Heart right ventricle (tissue), 16 donors: ENCODE data around the gene RBP2. TPM values are rescaled to one million over a fixed set of nuclear protein-coding genes. Genes with fewer than 3 reads are reported as not detected.
"Not testable (repeated sequence)": the region's sequence is repeated elsewhere in the genome, so short reads cannot be mapped to it uniquely, and the experiment has no call there.

Experiments
- ATAC-seq, 8 donors: fragments of 200-7000 bp; cut with Tn5 transposase; one replicate each; pipeline ENCODE4 v1.9.1; 2020; ENCODE audit warnings: mild to moderate bottlenecking in 8 of 8, moderate library complexity in 8 of 8, moderate number of reproducible peaks in 1 of 8
- DNase-seq, 2 donors: peaks; one replicate each; pipeline ENCODE4 v3.0.0-alpha.2; 2020
- H3K27ac ChIP-seq, 10 donors: fragments of 200-600 bp; sonication (generic) in 2 of 10; one replicate each; pipeline versions ENCODE4 v1.5.0 to v1.8.0; 2020 to 2022; ENCODE audit warnings: mild to moderate bottlenecking in 3 of 10
- H3K27me3 ChIP-seq, 7 donors: fragments of 200-600 bp; one replicate each; pipeline ENCODE4 v1.8.0; 2021 to 2022; ENCODE audit warnings: mild to moderate bottlenecking in 2 of 7
- H3K36me3 ChIP-seq, 9 donors: fragments of 200-600 bp; sonication (generic) in 1 of 9; one replicate each; pipeline versions ENCODE4 v1.5.0 to v1.8.0; 2020 to 2022; ENCODE audit warnings: mild to moderate bottlenecking in 2 of 9
- H3K4me1 ChIP-seq, 9 donors: fragments of 200-600 bp; sonication (generic) in 1 of 9; one replicate each; pipeline versions ENCODE4 v1.5.0 to v1.8.0; 2020 to 2022; ENCODE audit warnings: mild to moderate bottlenecking in 4 of 9
- H3K4me3 ChIP-seq, 10 donors: fragments of 200-600 bp; sonication (generic) in 2 of 10; one replicate each; pipeline versions ENCODE4 v1.5.0 to v1.8.0; 2020 to 2022; ENCODE audit warnings: mild to moderate bottlenecking in 7 of 10, moderate library complexity in 2 of 10
- H3K9me3 ChIP-seq, 11 donors: fragments of 200-600 bp in 10 of 11; sonication (generic) in 2 of 11; one replicate each; pipeline versions ENCODE4 v1.5.0 to v1.8.0; 2013 to 2022; ENCODE audit warnings: mild to moderate bottlenecking in 2 of 11, control low read depth in 1 of 11, moderate library complexity in 1 of 11
- WGBS, 2 donors: extraction: QIAGEN DNeasy Blood & Tissue Kit; methylation state at CpG; one replicate each; pipeline ENCODE4 v1.1.7; 2013; ENCODE audit warnings: inconsistent platforms in 1 of 2; 5-methylcytosine and 5-hydroxymethylcytosine counted together
- intact Hi-C, 10 donors: fragments of 100-400 bp; cut with DNase I; formaldehyde crosslinking; loops; one replicate each; pipeline versions ENCODE4 v1.11.1 to v1.14.2; 2022
- polyA plus RNA-seq, 2 donors: library from polyadenylated mRNA; stranded (reverse); fragments of 200-250 nt; gene quantifications; one replicate each; pipeline ENCODE4 v1.2.3, GENCODE V29; 2013
- total RNA-seq, 10 donors: library from RNA; stranded (reverse); fragmentation: NEBNext Ultra II Directional in 3 of 10; extraction: Animal tissue kit (Norgen Biotek cat#: 25700) in 3 of 10; gene quantifications; one replicate each; pipeline versions ENCODE4 v1.2.1 to v1.2.4, GENCODE V29; 2021 to 2023
- TF ChIP-seq, protein P1 (sequence below), 9 donors: fragments of 200-600 bp; sonication (generic) in 2 of 9; IDR thresholded peaks; one replicate each; pipeline versions ENCODE4 v1.5.0 to v1.8.0; 2021 to 2022; ENCODE audit warnings: antibody characterized with exemption in 9 of 9, mild to moderate bottlenecking in 5 of 9, moderate library complexity in 1 of 9
- donor health status: Arrhythmogenic right ventricular cardiomyopathy.
- donor health status: ischemic (EF 13 %, LVEDD 7.1; RV severe dilation, severe dysfunction).
- donor health status: healthy with polysubstance abuse.
- donor health status: DM: no; HTN: yes; CAD: no.
- donor health status: DM: no; HTN: no; CAD: no.
- donor health status: ischemic (EF 25% LVEDD 6.9; RV normal size, moderate dysfunction).
- donor health status: ischemic (EF 25% LVEDD 5.7; RV mildly dilated, moderate dysfunction).
- donor health status: healthy.
- donor health status: DM: yes; HTN: yes; CAD: no.
- donor health status: Ischemic cardiomyopathy.
- donor health status: ischemic (EF 35%, LVEDD 5.7; RV mildly dilated, moderate dysfunction).
- donor health status: nonischemic (EF 11% LVEDD 7.7; RV severe dilation, severe dysfunction).
- donor health status: DM: yes; HTN: yes; CAD: no.
- donor health status: PGD.
- donor health status: ischemic (EF 29% LVEDD 5.4; RV normal size, mild dysfunction).
- donor health status: nonischemic (EF 23%, LVEDD 6.1; RV moderate dilation, normal function).

RBP2 gene
- total and polyA plus RNA-seq, 12 donors = not detected

DNA sequence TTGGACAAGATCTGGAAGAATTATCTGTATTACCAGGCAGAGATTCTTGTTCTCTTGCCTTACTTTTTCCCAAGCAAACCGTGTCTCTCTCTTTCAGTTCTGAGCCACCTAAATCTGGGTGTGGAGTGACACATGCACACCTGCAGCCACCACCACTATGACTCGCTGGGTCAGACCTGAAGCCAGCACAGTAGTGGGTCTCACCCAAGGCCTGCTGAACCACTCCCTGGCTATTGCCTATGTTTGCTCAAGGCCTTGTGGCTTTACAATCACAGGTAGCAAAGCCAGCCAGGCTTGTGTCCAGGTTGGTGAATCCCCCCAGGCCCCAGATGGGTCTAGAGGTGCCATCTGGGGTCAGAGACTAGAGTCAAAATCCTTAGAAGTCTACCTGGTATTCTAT is 58.2 kb downstream of the RBP2 start:
- Histone ChIP-seq H3K36me3 (peaks cover 0 to 6% (median 0%) of the 10 kb centered on the region in 9 donors), H3K27me3 (no peaks in the 10 kb centered on the region), H3K27ac (no peak overlapping the region), H3K9me3 (peaks cover 0 to 43% (median 20%) of the 10 kb centered on the region in 11 donors), H3K4me3 (no peak overlapping the region), H3K4me1 (peaks cover 0 to 15% (median 0%) of the 10 kb centered on the region in 9 donors)
- ATAC-seq (no peak), DNase-seq (no peak)
- TF ChIP-seq, protein P1, sequence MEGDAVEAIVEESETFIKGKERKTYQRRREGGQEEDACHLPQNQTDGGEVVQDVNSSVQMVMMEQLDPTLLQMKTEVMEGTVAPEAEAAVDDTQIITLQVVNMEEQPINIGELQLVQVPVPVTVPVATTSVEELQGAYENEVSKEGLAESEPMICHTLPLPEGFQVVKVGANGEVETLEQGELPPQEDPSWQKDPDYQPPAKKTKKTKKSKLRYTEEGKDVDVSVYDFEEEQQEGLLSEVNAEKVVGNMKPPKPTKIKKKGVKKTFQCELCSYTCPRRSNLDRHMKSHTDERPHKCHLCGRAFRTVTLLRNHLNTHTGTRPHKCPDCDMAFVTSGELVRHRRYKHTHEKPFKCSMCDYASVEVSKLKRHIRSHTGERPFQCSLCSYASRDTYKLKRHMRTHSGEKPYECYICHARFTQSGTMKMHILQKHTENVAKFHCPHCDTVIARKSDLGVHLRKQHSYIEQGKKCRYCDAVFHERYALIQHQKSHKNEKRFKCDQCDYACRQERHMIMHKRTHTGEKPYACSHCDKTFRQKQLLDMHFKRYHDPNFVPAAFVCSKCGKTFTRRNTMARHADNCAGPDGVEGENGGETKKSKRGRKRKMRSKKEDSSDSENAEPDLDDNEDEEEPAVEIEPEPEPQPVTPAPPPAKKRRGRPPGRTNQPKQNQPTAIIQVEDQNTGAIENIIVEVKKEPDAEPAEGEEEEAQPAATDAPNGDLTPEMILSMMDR (IDR thresholded peaks at IDR 0.05) = no peak
- intact Hi-C loops = no loop called here
- WGBS, 2 donors = 96% methylated on average over 2 of the region's 2 CpGs

DNA sequence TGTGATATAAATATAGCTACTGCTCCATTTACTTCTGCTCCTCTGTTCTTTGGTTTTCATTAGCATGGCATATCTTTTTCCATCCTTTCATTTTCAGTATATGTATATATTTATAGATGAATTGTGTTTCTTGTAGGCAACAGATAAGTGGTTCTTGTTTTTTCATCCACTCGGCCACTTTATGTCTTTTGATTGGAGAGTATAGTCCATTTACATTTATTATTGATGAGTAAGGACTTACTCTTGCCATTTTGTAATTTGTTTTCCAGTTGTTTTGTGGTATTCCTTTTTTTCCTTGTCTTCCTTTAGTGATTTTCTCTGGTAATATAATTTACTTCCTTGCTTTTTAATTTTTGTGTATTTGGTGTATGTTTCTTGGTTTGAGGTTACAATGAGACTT is 60.0 kb downstream of the RBP2 start:
- Histone ChIP-seq H3K27ac (no peak overlapping the region), H3K4me3 (no peak overlapping the region), H3K27me3 (no peaks in the 10 kb centered on the region), H3K36me3 (no peaks in the 10 kb centered on the region), H3K4me1 (peaks cover 0 to 6% (median 0%) of the 10 kb centered on the region in 9 donors), H3K9me3 (peaks cover 0 to 61% (median 29%) of the 10 kb centered on the region in 11 donors)
- ATAC-seq (no peak), DNase-seq (no peak)
- TF ChIP-seq, protein P1 (IDR thresholded peaks at IDR 0.05) = no peak
- 94 to 98% methylated on average over 1 of the region's 1 CpG for WGBS, 2 donors
- intact Hi-C loops = no loop called here

DNA sequence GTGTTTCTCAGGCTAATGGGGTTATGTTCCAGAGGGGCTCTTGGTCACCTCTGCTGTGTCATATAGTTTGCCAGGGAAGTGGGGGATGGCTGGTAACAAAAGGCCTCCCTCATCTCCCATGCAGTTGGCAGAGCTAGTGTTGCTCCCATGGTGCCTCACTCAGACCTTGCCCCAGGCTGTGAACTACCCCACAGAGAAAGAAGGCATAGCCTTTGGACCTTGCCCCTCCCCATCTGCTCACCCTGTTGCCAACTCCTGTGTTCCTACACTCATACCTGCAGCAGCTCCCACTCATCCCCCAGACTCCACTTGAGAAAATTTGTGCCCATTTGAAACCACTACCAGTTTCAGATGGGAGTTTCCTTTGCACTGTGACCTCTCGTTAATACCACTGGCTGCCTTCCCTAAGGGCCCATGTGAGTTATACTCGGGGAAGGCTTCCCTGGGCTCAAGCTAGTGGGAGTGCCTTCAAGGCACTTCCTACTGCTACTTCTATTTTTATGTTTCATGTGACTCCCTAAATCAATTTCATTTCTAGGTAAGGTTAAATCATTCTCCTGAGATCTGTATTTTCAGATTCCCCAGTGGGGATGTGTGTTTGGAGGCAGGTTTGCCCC is 61.6 kb downstream of the RBP2 start:
- intact Hi-C loops = no loop called here
- 56 to 65% methylated on average over 2 of the region's 2 CpGs for WGBS, 2 donors
- no peak overlapping the region for H3K4me3 ChIP-seq

DNA sequence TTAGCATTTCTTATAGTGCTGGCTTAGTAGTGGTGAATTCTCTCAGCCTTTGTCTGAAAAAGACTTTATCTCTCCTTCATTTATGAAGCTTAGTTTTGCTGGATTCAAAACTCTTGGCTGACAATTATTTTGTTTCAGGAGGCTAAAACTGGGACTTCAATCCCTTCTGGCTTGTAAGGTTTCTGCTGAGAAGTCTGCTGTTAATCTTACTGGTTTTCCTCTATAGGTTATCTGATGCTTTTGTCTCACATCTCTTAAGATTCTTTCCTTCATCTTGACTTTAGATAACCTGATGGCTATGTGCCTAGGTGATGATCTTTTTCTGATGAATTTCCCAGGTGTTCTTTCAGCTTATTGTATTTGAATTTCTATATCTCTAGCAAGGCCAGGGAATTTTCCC is 63.4 kb downstream of the RBP2 start:
- H3K4me3 ChIP-seq, H3K27me3 ChIP-seq, H3K4me1 ChIP-seq, DNase-seq, H3K36me3 ChIP-seq, H3K27ac ChIP-seq, intact Hi-C loops, ATAC-seq: not testable (repeated sequence)
- H3K9me3 ChIP-seq = peaks cover 0 to 94% (median 36%) of the 10 kb centered on the region in 11 donors

More for the DNA sequence above, 61.6 kb downstream of the RBP2 start:
- H3K27ac ChIP-seq = no peak overlapping the region
- TF ChIP-seq, protein P1 (IDR thresholded peaks at IDR 0.05) = no peak
- no peaks in the 10 kb centered on the region for H3K36me3 ChIP-seq
- no peak for DNase-seq
- peaks cover 0 to 76% (median 30%) of the 10 kb centered on the region in 11 donors for H3K9me3 ChIP-seq
- H3K27me3 ChIP-seq = no peaks in the 10 kb centered on the region
- peak in 1 of 8 donors; percentile 18 for ATAC-seq
- H3K4me1 ChIP-seq = no peaks in the 10 kb centered on the region

Other genes with a start within 250 kb of the RBP2 start
- gene MRPS22, start 132.5 kb downstream of the RBP2 start, total RNA-seq = 100 to 1,000 TPM in 1 of 10 donors, 10 to 100 TPM in 9; 69.8 to 105 (median 86.5) TPM
- 10 to 100 TPM; 49.8 to 84.4 TPM for gene MRPS22, start 132.5 kb downstream of the RBP2 start, polyA plus RNA-seq
- 10 to 100 TPM; 51.5 to 79.7 (median 67.4) TPM for gene COPB2, start 86.9 kb downstream of the RBP2 start, total RNA-seq
- 10 to 100 TPM; 15.4 to 47.6 TPM for gene COPB2, start 86.9 kb downstream of the RBP2 start, polyA plus RNA-seq
- 10 to 100 TPM; 10.4 to 22.7 (median 15.8) TPM for gene RBP1, start 63.2 kb upstream of the RBP2 start, total RNA-seq
- gene RBP1, start 63.2 kb upstream of the RBP2 start, polyA plus RNA-seq = 10 to 100 TPM; 33.6 to 34.5 TPM
- gene NMNAT3, start 201.5 kb upstream of the RBP2 start, total RNA-seq = 10 to 100 TPM in 9 of 10 donors, 1 to 10 TPM in 1; 7.6 to 15.3 (median 12.9) TPM
- 1 to 10 TPM; 6.2 to 8.0 TPM for gene NMNAT3, start 201.5 kb upstream of the RBP2 start, polyA plus RNA-seq